Stomach (tissue), 4 donors: ENCODE measurements around the gene ARHGEF12.

Experiments
- POLR2A ChIP-seq, 4 donors: fragments of 450-650 bp; IDR thresholded peaks; one replicate each; pipeline ENCODE4 v1.6.1; 2016; ENCODE audit warnings: antibody characterized with exemption in 4 of 4, control low read depth in 2 of 4, mild to moderate bottlenecking in 1 of 4, moderate library complexity in 1 of 4
- POLR2AphosphoS5 ChIP-seq, 3 donors: sonication (generic); formaldehyde crosslinking; IDR thresholded peaks; one replicate each; pipeline ENCODE4 v1.6.1; 2016; ENCODE audit warnings: antibody characterized with exemption in 3 of 3
- TF ChIP-seq, protein P1 (sequence below), 7 experiments: fragments of 450-650 bp in 4 of 7; fragments of 200-600 bp in 3 of 7; sonication (generic) in 3 of 7; IDR thresholded peaks; one replicate each; pipeline ENCODE4 v1.5.1; 2016 to 2019; ENCODE audit warnings: antibody characterized with exemption in 7 of 7, control low read depth in 2 of 7, mild to moderate bottlenecking in 1 of 7

GRCh38 chr11:120413480-120413879 is 77.3 kb downstream of the ARHGEF12 start:
- TF ChIP-seq, protein P1, sequence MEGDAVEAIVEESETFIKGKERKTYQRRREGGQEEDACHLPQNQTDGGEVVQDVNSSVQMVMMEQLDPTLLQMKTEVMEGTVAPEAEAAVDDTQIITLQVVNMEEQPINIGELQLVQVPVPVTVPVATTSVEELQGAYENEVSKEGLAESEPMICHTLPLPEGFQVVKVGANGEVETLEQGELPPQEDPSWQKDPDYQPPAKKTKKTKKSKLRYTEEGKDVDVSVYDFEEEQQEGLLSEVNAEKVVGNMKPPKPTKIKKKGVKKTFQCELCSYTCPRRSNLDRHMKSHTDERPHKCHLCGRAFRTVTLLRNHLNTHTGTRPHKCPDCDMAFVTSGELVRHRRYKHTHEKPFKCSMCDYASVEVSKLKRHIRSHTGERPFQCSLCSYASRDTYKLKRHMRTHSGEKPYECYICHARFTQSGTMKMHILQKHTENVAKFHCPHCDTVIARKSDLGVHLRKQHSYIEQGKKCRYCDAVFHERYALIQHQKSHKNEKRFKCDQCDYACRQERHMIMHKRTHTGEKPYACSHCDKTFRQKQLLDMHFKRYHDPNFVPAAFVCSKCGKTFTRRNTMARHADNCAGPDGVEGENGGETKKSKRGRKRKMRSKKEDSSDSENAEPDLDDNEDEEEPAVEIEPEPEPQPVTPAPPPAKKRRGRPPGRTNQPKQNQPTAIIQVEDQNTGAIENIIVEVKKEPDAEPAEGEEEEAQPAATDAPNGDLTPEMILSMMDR (IDR thresholded peaks at IDR 0.05), result no peak
- TF ChIP-seq POLR2A (IDR thresholded peaks at IDR 0.05) (no peak), POLR2AphosphoS5 (IDR thresholded peaks at IDR 0.05) (no peak)
